ENCODE data around the gene DBNDD1.

DNA sequence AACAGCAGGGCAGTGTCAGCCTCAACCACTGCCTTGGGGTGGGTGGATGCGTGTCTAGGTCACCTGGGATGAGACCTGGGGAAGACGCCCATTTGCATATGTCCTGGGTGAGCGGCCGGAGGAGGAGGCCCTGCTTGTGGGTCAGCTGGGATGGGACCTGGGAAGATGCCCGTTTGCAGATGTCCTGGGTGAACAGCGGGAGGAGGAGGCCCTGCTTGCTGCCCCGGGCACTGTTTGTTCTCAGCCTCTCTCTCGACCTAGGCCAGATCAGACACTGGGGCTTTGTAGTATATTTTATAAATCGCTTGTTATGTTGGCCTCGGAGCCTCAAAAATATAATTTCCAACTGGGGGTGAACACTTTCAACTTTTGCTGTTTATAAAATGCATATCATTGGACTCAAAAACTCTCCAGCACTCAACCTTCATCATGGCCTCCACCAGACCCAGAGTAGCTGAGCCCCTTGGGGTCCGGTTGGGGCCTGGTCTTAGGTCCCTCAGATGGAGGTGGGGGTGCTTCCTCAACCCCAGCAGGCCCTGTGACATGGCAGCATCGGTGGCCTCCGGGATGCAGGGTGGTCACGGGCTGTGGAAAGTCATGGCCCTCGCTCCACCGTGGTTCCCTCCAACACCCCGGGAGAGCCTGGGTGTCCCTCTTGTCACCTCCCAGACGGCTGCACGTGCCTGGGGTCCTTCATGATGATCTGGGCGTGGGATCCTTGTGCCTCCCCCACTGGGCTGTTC is 17.3 kb downstream of the DBNDD1 start:
- TF ChIP-seq, protein P1, sequence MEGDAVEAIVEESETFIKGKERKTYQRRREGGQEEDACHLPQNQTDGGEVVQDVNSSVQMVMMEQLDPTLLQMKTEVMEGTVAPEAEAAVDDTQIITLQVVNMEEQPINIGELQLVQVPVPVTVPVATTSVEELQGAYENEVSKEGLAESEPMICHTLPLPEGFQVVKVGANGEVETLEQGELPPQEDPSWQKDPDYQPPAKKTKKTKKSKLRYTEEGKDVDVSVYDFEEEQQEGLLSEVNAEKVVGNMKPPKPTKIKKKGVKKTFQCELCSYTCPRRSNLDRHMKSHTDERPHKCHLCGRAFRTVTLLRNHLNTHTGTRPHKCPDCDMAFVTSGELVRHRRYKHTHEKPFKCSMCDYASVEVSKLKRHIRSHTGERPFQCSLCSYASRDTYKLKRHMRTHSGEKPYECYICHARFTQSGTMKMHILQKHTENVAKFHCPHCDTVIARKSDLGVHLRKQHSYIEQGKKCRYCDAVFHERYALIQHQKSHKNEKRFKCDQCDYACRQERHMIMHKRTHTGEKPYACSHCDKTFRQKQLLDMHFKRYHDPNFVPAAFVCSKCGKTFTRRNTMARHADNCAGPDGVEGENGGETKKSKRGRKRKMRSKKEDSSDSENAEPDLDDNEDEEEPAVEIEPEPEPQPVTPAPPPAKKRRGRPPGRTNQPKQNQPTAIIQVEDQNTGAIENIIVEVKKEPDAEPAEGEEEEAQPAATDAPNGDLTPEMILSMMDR (IDR thresholded peaks at IDR 0.05; ENCODE audit: extremely low read depth in 1 of 2, insufficient read depth in 1 of 2, low read depth in 1 of 2, low read length in 2 of 2): no peak
- TF ChIP-seq EZH2 (IDR thresholded peaks at IDR 0.05; ENCODE audit: borderline replicate concordance, low read depth, low read length, severe bottlenecking) (no peak), POLR2AphosphoS5 (IDR thresholded peaks at IDR 0.05; ENCODE audit: insufficient read depth, low read depth, low read length) (no peak), POLR2A (IDR thresholded peaks at IDR 0.05; ENCODE audit: low read depth, low read length) (no peak), MYC (IDR thresholded peaks at IDR 0.05; ENCODE audit: low read depth, low read length) (no peak)
